T-helper 1 cell treated with Interleukin-12 subunit alpha and Interleukin-12 subunit beta and Interleukin-4 antibody, amounts not matched to agents 30 ng/mL and 1 ng/mL, for 36 hours (primary cell): ENCODE results near the gene GNAZ. TPM values are rescaled to one million over a fixed set of nuclear protein-coding genes. Genes with fewer than 3 reads are reported as not detected.

Source experiments
- total RNA-seq: library from RNA; stranded (reverse); gene quantifications from 2 replicates; pipeline ENCODE4 v1.2.3, GENCODE V29; 2022

GNAZ gene
- total RNA-seq, 1 donor from 2014 or later, result 0.22 TPM

Other genes with a start within 250 kb of the GNAZ start
- gene IGLL5, start 182.7 kb upstream of the GNAZ start, total RNA-seq, result not detected in 2 replicates
- gene RSPH14, start 71.5 kb downstream of the GNAZ start, total RNA-seq, result not detected in 2 replicates
- gene RAB36, start 75.0 kb downstream of the GNAZ start, total RNA-seq, result not detected in 2 replicates
- gene BCR, start 110.0 kb downstream of the GNAZ start, total RNA-seq, result 67.7 and 74.1 TPM in 2 replicates